Lower leg skin (tissue), 4 donors: Measurements from ENCODE around the gene ZNF699. TPM values are rescaled to one million over a fixed set of nuclear protein-coding genes. Genes with fewer than 3 reads are reported as not detected.

Experiments
- DNase-seq, 2 donors: peaks; one replicate each; pipeline ENCODE4 v3.0.0-alpha.2; 2019; ENCODE audit warnings: low spot score in 2 of 2
- H3K4me3 ChIP-seq: fragments of 200-600 bp; sonication (generic); 2 replicates; pipeline ENCODE4 v1.5.1; 2017; ENCODE audit warnings: mild to moderate bottlenecking, low read depth; ENCODE audit not compliant: poor library complexity, severe bottlenecking
- POLR2A ChIP-seq, 2 donors: fragments of 450-650 bp; IDR thresholded peaks; one replicate each; pipeline ENCODE4 v1.6.1; 2016 to 2017; ENCODE audit warnings: antibody characterized with exemption in 2 of 2, mild to moderate bottlenecking in 1 of 2, moderate library complexity in 1 of 2
- WGBS, 2 donors: methylation state at CpG; one replicate each; pipeline ENCODE4 v1.1.5; 2018; 5-methylcytosine and 5-hydroxymethylcytosine counted together
- intact Hi-C: fragments of 100-400 bp; cut with DNase I; formaldehyde crosslinking; loops from one replicate; pipeline ENCODE4 v1.15.0; 2023; ENCODE audit warnings: low total_unique reads
- total RNA-seq, 4 donors: library from RNA; depleted of rRNA; stranded (reverse); fragments of >200 nt; gene quantifications; one replicate each; pipeline ENCODE4 v1.1.0, GENCODE V29; 2016
- TF ChIP-seq, protein P1 (sequence below), 3 donors: fragments of 450-650 bp; IDR thresholded peaks; one replicate each; pipeline ENCODE4 v1.5.1; 2016; ENCODE audit warnings: antibody characterized with exemption in 3 of 3, mild to moderate bottlenecking in 3 of 3, moderate library complexity in 2 of 3

The ZNF699 gene
- total RNA-seq = 10 to 100 TPM; 12.9 to 19.2 (median 16.1) TPM

- intact Hi-C loops = no loop called here
- peak within 1 kb of the TSS; percentile 73 for H3K4me3 ChIP-seq
- no peak for TF ChIP-seq POLR2A (IDR thresholded peaks at IDR 0.05)
- 0 to 1% methylated on average over 28 to 32 of the region's 63 CpGs for WGBS, 2 donors
- peak; percentile 98 to 100 for DNase-seq
Measured at GRCh38 chr19:9309139-9309973, at the start of gene ZNF699. TSS of gene ZNF699 (minus strand) at chr19:9309838. CDS start at chr19:9305119, 4,719 bp downstream.

GRCh38 chr19:9354651-9355050 lies 45.0 kb upstream of the ZNF699 start:
- intact Hi-C loops = no loop called here
- 77 to 81% methylated on average over 2 of the region's 2 CpGs for WGBS, 2 donors
- no peak for DNase-seq
- TF ChIP-seq POLR2A (IDR thresholded peaks at IDR 0.05) = no peak
- TF ChIP-seq, protein P1, sequence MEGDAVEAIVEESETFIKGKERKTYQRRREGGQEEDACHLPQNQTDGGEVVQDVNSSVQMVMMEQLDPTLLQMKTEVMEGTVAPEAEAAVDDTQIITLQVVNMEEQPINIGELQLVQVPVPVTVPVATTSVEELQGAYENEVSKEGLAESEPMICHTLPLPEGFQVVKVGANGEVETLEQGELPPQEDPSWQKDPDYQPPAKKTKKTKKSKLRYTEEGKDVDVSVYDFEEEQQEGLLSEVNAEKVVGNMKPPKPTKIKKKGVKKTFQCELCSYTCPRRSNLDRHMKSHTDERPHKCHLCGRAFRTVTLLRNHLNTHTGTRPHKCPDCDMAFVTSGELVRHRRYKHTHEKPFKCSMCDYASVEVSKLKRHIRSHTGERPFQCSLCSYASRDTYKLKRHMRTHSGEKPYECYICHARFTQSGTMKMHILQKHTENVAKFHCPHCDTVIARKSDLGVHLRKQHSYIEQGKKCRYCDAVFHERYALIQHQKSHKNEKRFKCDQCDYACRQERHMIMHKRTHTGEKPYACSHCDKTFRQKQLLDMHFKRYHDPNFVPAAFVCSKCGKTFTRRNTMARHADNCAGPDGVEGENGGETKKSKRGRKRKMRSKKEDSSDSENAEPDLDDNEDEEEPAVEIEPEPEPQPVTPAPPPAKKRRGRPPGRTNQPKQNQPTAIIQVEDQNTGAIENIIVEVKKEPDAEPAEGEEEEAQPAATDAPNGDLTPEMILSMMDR (IDR thresholded peaks at IDR 0.05) = no peak
- H3K4me3 ChIP-seq = no peak overlapping the region

DNA sequence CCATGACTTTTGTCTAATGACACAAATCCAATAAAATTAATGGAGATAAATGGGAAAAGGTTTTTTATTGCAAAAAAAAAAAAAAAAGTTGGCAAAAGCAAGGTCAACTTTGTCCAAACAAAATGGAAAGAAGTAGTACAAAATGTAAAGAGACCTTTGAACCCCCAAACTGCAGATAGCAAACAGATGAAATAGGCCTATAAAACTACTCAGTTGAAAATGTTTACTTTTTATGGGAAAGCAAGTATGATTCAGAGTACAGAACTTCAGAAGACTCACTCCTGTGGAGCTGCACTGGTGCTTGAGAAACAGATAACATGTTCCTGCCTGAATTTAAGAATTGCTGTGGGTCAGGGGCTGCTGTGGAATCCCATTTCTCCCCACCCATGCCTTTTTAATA lies 43.4 kb upstream of the ZNF699 start:
- intact Hi-C loops = no loop called here
- TF ChIP-seq, protein P1 (IDR thresholded peaks at IDR 0.05) = no peak
- no peak for TF ChIP-seq POLR2A (IDR thresholded peaks at IDR 0.05)
- DNase-seq = no peak
- H3K4me3 ChIP-seq = no peak overlapping the region

- no peak for DNase-seq
- 96 to 98% methylated on average over 2 of the region's 2 CpGs for WGBS, 2 donors
- intact Hi-C loops = no loop called here
- TF ChIP-seq, protein P1 (IDR thresholded peaks at IDR 0.05) = no peak
- H3K4me3 ChIP-seq = no peak overlapping the region
Measured at GRCh38 chr19:9352505-9352904, 42.9 kb upstream of the ZNF699 start.

DNA sequence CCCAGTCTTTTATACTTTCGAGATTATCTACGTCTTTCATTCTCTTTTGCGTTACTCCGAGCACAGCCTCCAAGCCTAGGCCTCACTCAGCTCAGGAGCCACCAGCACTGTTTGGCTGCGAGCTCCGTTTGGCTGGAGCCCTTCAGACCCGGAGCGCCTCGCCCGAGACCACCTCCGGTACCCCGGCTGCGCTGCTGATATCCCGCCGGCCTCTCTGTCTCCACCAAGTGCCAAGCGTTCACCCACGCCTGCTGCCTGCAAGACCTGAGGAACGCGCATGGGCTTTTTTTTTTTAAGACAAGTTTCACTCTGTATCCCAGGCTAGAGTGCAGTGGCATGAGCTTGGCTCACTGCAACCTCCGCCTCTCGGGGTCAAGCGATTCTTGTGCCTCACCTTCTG lies 39.0 kb upstream of the ZNF699 start:
- no peak for DNase-seq
- no peak overlapping the region for H3K4me3 ChIP-seq
- 98% methylated on average over 22 of the region's 22 CpGs for WGBS, 2 donors
- TF ChIP-seq, protein P1 (IDR thresholded peaks at IDR 0.05) = no peak
- no peak for TF ChIP-seq POLR2A (IDR thresholded peaks at IDR 0.05)
- intact Hi-C loops = no loop called here

DNA sequence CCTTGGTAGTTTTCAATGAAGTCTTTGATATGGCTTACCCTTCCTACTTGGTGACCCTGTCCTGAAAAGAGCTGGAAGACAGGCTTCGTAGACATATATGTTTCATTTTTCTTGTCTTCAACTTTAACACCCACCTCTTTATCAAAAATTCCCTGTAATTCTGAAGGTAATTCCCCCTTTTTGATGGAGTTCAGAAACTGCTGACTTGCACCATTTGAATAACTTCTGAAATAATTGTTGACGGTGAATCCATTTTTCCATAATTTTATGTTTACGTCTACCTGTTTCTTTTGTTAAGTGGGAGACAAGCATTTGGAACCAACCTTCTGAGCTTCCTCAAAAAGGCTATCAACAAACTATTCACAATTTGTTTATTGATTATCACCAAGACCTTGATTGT lies 38.6 kb upstream of the ZNF699 start:
- DNase-seq = no peak
- H3K4me3 ChIP-seq = no peak overlapping the region
- intact Hi-C loops = no loop called here
- 97% methylated on average over 3 of the region's 3 CpGs for WGBS, 2 donors
- TF ChIP-seq, protein P1 (IDR thresholded peaks at IDR 0.05) = no peak
